Measurements from ENCODE around the gene SPRR5.

Gene SPRR5

DNA sequence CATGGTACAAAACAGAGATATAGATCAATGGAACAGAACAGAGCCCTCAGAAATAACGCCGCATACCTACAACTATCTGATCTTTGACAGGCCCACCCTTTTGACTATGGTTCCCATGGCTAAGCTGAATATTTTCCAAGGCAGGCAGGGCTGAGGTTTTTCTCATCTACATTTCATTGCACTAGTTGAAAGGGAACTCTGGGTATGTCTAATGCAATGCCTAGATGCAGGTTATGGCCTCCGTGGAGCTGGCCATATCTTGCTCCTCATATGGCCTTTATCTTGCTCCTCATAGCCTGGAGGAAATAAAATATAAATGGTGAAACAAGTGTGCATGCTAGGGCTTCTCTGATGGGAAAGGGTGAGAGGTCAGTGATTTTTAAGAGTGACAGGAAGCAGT, 10.6 kb downstream of the SPRR5 start:
- no peak overlapping the region for H3K27ac ChIP-seq (ENCODE audit: low read length)
- H3K36me3 ChIP-seq (replicated peaks; ENCODE audit: low read depth, low read length): no peaks in the 10 kb centered on the region
- H4K20me1 ChIP-seq (ENCODE audit: insufficient read depth, low read length): no peaks in the 10 kb centered on the region
- TF ChIP-seq, protein P1, sequence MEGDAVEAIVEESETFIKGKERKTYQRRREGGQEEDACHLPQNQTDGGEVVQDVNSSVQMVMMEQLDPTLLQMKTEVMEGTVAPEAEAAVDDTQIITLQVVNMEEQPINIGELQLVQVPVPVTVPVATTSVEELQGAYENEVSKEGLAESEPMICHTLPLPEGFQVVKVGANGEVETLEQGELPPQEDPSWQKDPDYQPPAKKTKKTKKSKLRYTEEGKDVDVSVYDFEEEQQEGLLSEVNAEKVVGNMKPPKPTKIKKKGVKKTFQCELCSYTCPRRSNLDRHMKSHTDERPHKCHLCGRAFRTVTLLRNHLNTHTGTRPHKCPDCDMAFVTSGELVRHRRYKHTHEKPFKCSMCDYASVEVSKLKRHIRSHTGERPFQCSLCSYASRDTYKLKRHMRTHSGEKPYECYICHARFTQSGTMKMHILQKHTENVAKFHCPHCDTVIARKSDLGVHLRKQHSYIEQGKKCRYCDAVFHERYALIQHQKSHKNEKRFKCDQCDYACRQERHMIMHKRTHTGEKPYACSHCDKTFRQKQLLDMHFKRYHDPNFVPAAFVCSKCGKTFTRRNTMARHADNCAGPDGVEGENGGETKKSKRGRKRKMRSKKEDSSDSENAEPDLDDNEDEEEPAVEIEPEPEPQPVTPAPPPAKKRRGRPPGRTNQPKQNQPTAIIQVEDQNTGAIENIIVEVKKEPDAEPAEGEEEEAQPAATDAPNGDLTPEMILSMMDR (IDR thresholded peaks at IDR 0.05; ENCODE audit: low read depth, low read length): no peak
- no peak for TF ChIP-seq EZH2phosphoT487 (IDR thresholded peaks at IDR 0.05; ENCODE audit: low read depth)
- no peak overlapping the region for H3K4me3 ChIP-seq (ENCODE audit: low read length)
- no peaks in the 10 kb centered on the region for H3K79me2 ChIP-seq (ENCODE audit: low read length)
- H2AFZ ChIP-seq (ENCODE audit: low read depth, low read length): no peak overlapping the region
- H3K9ac ChIP-seq (ENCODE audit: low read length): no peak overlapping the region
- no peak overlapping the region for H3K4me2 ChIP-seq (ENCODE audit: low read length)
- peaks cover 7% of the 10 kb centered on the region for H3K4me1 ChIP-seq (ENCODE audit: low read length)
- no peaks in the 10 kb centered on the region for H3K9me3 ChIP-seq (ENCODE audit: insufficient read depth, low read length)
- H3K27me3 ChIP-seq (ENCODE audit: low read depth, low read length): peaks cover 53% of the 10 kb centered on the region

DNA sequence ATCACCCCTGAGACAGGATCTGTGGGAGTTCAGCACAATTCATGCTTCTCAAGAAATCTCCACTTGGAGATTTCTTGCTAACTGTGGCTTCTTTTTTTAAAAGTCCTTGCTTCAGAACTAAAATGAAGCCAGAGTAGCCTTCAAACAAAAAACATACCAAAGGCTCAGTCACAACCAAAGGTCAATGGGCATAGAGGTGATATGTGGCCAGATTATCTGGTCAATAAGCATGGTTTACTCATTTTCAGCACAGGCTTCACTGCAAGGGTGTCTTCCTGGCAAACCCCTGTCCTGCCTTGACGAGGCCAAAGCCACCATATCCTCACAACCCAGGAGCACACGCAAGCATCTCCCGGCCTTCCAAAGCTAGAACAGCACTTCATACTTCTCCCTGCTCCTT, 12.3 kb downstream of the SPRR5 start:
- Histone ChIP-seq H3K79me2 (ENCODE audit: low read length) (no peaks in the 10 kb centered on the region), H3K9ac (ENCODE audit: low read length) (no peak overlapping the region), H3K36me3 (replicated peaks; ENCODE audit: low read depth, low read length) (no peaks in the 10 kb centered on the region), H3K27me3 (ENCODE audit: low read depth, low read length) (peaks cover 40% of the 10 kb centered on the region), H3K4me3 (ENCODE audit: low read length) (no peak overlapping the region), H3K4me1 (ENCODE audit: low read length) (peaks cover 7% of the 10 kb centered on the region), H3K27ac (ENCODE audit: low read length) (no peak overlapping the region), H3K9me3 (ENCODE audit: insufficient read depth, low read length) (no peaks in the 10 kb centered on the region), H2AFZ (ENCODE audit: low read depth, low read length) (no peak overlapping the region), H3K4me2 (ENCODE audit: low read length) (no peak overlapping the region), H4K20me1 (ENCODE audit: insufficient read depth, low read length) (no peaks in the 10 kb centered on the region)
- TF ChIP-seq EZH2phosphoT487 (IDR thresholded peaks at IDR 0.05; ENCODE audit: low read depth): no peak
- TF ChIP-seq, protein P1 (IDR thresholded peaks at IDR 0.05; ENCODE audit: low read depth, low read length): no peak

DNA sequence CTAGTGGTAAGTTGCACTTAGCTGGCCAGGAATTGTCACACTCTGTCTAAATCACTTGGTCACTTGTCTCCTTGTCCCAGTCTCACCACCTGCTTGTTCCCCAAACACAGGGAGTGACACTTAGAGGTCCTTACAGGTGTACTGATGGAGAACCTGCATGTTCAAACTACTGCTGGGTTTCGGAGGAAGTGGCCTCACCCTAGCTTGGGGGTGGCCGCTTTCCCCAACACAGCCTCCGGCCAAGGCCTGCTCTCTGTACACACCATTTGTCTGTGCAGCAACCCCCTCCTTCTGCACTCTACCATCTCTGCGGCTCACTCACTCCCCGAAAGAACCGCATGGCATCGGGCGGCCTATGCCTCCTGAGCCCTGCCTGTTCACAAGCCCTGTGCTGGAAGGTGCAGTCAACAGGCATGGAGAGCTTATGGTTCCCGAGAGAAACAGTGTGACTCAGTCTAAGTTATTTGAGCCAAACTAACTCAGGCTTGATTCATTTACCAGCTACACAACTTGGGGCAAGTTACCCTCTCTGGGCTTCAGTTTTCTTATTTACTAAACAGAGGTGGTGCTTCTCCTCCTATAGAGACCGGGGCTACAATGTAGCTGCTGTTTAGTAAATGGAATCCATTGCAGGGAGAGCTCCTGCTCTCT, 12.9 kb downstream of the SPRR5 start:
- Histone ChIP-seq H3K79me2 (ENCODE audit: low read length) (no peaks in the 10 kb centered on the region), H3K36me3 (replicated peaks; ENCODE audit: low read depth, low read length) (no peaks in the 10 kb centered on the region), H3K4me1 (ENCODE audit: low read length) (peaks cover 7% of the 10 kb centered on the region), H3K9ac (ENCODE audit: low read length) (no peak overlapping the region), H3K27ac (ENCODE audit: low read length) (no peak overlapping the region), H3K9me3 (ENCODE audit: insufficient read depth, low read length) (no peaks in the 10 kb centered on the region), H3K4me2 (ENCODE audit: low read length) (no peak overlapping the region), H4K20me1 (ENCODE audit: insufficient read depth, low read length) (no peaks in the 10 kb centered on the region), H3K27me3 (ENCODE audit: low read depth, low read length) (peaks cover 40% of the 10 kb centered on the region), H2AFZ (ENCODE audit: low read depth, low read length) (no peak overlapping the region), H3K4me3 (ENCODE audit: low read length) (no peak overlapping the region)
- TF ChIP-seq EZH2phosphoT487 (IDR thresholded peaks at IDR 0.05; ENCODE audit: low read depth): no peak
- TF ChIP-seq, protein P1 (IDR thresholded peaks at IDR 0.05; ENCODE audit: low read depth, low read length): no peak

DNA sequence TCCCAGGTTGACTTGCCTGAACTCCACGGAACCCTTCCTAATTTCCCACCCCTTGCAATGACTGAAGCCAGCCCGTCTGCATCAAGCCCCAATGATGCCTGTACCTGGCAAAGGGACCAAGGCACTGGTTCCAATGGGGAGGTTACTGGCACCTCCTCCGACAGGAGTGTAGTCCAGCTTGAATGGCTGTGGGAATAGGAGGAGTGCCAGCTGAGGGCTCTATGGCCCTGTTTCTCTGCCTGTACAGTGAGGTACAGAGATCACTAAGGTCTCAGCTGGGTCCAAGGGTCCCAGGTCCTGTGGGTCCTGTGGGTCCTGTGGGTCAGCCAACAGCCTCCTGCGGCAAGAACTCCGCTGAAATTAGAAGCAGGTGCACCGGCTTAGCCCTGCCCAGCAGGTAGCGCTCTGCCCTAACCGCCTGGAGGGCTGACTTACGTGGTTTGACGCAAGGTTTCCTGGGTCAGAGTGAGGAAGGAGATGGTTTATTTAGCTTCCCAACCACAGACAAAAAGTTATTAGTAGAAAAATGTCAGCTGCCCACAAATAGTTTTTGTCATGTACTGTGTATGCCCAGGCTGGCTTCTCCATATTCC, 13.5 kb downstream of the SPRR5 start:
- H3K9ac ChIP-seq (ENCODE audit: low read length): no peak overlapping the region
- peaks cover 7% of the 10 kb centered on the region for H3K4me1 ChIP-seq (ENCODE audit: low read length)
- H3K27me3 ChIP-seq (ENCODE audit: low read depth, low read length): peaks cover 45% of the 10 kb centered on the region
- H4K20me1 ChIP-seq (ENCODE audit: insufficient read depth, low read length): no peaks in the 10 kb centered on the region
- no peaks in the 10 kb centered on the region for H3K9me3 ChIP-seq (ENCODE audit: insufficient read depth, low read length)
- peak overlapping the region; percentile 37 for H3K4me2 ChIP-seq (ENCODE audit: low read length)
- H3K4me3 ChIP-seq (ENCODE audit: low read length): no peak overlapping the region
- H3K27ac ChIP-seq (ENCODE audit: low read length): no peak overlapping the region
- H3K36me3 ChIP-seq (replicated peaks; ENCODE audit: low read depth, low read length): no peaks in the 10 kb centered on the region
- peak overlapping the region; percentile 45; the same call in 1 of the 2 replicates for H2AFZ ChIP-seq (ENCODE audit: low read depth, low read length)
- H3K79me2 ChIP-seq (ENCODE audit: low read length): no peaks in the 10 kb centered on the region
- TF ChIP-seq, protein P1 (IDR thresholded peaks at IDR 0.05; ENCODE audit: low read depth, low read length): peak; percentile 83
- TF ChIP-seq EZH2phosphoT487 (IDR thresholded peaks at IDR 0.05; ENCODE audit: low read depth): no peak
